GM10248 (cell line): ENCODE data around the gene ZNF677.
"Not testable (repeated sequence)": the region's sequence is repeated elsewhere in the genome, so short reads cannot be mapped to it uniquely, and the experiment has no call there.

Experiments used
- CTCF ChIA-PET: fragments of 300-600 bp; sonication (Branson Sonifier 250); formaldehyde crosslinking; extraction: SDS; loops from one replicate; lab custom pipeline; 2021; ENCODE audit warnings: antibody characterized with exemption; lab: Yijun Ruan, JAX
- POLR2A ChIA-PET: fragments of 350-650 bp; sonication (Branson Sonifier 250); formaldehyde crosslinking; extraction: SDS; loops from one replicate; lab custom pipeline; 2020; ENCODE audit warnings: antibody characterized with exemption; lab: Yijun Ruan, JAX
- DNase-seq: peaks from one replicate; pipeline ENCODE4 v3.0.0; 2012; ENCODE audit errors: extremely low spot score
- TF ChIP-seq, protein P1 (sequence below): IDR thresholded peaks from 2 replicates; pipeline ENCODE4 v1.5.1; 2012; ENCODE audit warnings: mild to moderate bottlenecking, low read depth; ENCODE audit errors: extremely low read depth, missing control alignments, control extremely low read depth

Gene ZNF677

DNA sequence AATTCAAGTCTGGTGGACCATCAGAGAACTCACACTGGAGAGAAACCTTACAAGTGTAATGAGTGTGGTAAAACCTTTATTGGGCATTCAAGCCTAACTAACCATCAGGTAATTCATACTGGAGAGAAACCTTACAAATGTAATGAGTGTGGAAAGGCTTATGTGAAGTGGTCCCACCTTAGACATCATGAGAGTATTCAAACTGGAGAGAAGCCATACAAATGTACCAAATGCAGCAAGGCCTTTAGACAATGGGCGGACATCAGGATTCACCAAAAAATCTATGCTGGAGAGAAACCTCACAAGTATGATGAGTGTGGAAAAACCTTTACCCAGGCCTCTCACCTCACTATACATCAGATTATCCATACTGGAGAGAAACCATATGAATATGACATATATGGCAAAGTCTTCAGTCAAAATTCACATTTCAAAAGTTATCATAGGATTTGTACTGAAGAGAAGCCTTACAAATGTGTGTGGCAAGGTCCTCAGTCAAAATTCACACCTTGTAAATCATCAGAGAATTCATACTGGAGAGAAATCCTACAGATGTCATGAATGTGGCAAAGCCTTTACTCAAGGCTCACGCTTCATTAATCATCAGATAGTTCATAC lies 41.9 kb downstream of the ZNF677 start:
- TF ChIP-seq, protein P1, sequence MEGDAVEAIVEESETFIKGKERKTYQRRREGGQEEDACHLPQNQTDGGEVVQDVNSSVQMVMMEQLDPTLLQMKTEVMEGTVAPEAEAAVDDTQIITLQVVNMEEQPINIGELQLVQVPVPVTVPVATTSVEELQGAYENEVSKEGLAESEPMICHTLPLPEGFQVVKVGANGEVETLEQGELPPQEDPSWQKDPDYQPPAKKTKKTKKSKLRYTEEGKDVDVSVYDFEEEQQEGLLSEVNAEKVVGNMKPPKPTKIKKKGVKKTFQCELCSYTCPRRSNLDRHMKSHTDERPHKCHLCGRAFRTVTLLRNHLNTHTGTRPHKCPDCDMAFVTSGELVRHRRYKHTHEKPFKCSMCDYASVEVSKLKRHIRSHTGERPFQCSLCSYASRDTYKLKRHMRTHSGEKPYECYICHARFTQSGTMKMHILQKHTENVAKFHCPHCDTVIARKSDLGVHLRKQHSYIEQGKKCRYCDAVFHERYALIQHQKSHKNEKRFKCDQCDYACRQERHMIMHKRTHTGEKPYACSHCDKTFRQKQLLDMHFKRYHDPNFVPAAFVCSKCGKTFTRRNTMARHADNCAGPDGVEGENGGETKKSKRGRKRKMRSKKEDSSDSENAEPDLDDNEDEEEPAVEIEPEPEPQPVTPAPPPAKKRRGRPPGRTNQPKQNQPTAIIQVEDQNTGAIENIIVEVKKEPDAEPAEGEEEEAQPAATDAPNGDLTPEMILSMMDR = no peak
- no peak for DNase-seq
- CTCF ChIA-PET = no interaction called here
- POLR2A ChIA-PET = no interaction called here

DNA sequence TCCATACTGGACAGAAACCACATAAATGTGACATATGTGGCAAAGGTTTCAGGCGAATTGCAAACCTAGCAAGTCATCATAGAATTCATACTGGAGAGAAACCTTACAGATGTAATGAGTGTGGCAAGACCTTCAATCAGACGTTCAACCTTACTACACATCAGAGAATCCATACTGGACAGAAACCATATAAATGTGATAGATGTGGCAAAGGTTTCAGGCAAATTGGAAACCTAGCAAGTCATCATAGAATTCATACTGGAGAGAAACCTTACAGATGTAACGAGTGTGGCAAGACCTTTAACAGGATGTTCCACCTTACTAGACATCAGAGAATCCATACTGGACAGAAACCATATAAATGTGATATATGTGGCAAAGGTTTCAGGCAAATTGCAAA lies 43.1 kb downstream of the ZNF677 start:
- CTCF ChIA-PET, POLR2A ChIA-PET, DNase-seq: not testable (repeated sequence)

DNA sequence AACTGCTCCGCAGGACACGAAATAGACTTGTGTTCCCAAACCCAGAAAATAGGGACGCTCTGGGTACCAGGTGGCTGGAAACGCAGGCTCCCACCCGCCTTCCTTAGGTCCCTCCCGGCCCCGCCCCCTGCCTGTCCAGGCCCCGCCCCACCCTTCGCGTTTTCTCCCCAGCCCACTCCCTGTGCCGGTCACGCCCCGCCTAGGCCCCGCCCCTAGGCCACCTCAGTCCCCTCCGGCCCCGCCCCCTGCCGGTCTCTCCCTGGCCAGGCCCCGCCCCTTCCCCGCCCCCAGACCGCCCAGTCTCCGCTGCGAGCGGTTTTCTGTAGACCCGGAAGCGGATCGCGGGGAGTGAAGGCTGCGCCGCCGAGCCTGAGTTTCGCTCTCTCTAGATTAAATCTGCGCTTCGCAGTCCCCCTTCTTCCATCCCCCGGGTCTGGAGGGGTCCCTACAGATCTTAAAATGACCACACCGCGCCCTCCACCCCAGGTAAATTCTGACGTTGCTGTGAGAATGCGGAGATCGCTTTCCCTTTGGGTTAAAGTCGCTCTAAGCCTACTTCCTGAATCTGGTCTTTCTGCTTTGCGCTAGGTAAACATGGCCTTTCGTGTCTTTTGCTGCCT lies 57.8 kb downstream of the ZNF677 start:
- CTCF ChIA-PET = no interaction called here

DNA sequence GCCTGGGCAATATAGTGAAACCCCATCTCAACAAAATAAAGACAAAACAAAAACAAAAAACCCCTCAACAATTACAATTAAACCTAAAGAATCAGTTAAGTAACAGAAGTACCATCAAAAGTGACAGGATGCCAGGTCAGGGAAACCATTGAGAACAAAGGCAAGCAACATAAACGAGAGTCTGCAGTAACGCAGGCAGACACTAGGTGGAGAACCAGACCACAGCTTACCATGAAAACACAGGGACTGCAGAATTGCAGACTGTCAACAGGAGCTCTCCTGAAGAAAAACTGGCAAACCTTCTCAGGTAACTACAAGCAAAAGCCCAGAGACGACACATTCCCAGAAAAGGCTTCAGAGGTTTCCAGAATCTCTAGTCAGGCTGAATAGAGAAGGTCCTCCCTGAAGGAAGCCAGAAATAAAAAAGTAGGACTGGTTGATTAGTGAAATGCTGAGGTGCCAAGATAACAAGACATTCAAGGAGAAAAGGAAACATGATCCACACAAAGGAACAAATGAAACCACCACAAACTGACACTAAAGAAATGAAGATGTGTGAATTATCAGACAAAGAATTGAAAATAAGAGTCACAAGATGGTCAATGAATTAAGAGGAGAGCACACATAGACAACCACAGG lies 59.3 kb downstream of the ZNF677 start:
- CTCF ChIA-PET = interaction anchor here (0.7 to 1.6 kb wide), 10 partner anchors 8 to 1071 kb away, joined by 3 to 4 read pairs (median 3); no protein-coding TSS in a partner anchor
- DNase-seq = peak; percentile 66
- TF ChIP-seq, protein P1 = peak; percentile 90
- POLR2A ChIA-PET = no interaction called here

More for the DNA sequence above, 57.8 kb downstream of the ZNF677 start:
- TF ChIP-seq, protein P1 = no peak
- peak; percentile 99 for DNase-seq
- POLR2A ChIA-PET = no interaction called here

DNA sequence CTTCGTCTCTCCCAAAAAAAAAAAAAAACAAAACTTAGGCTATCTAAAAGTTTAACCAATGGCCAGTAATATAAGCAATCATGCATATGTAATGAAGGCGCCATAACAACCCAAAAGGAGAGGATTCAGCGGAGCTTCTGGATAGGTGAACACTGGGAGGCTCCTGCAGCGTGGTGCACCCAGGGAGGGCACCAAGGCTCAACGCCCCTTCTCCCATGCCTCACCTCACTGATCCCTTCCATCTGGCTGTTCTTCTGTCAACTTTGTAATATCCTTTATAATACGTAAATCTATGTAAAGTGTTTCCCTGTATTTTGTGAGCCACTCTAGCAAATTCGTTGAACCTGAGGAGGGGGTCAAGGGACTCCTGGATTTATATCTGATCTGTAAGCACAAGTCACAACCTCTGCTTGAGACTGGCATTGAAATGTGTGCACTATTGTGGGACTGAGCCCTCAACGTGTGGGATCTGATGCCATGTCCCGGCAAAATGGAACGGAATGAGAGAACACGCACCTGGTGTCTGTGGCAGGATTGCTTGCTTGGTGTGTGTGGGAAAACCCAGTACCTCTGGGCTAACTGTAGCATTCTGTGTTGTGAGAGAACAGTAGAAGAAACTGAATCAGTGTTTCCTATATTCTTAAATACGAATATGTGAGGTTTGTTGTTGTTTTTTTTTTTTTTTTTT lies 61.0 kb downstream of the ZNF677 start:
- ChIA-PET POLR2A (no interaction called here), CTCF (no interaction called here)
- DNase-seq = no peak
- TF ChIP-seq, protein P1 = no peak

DNA sequence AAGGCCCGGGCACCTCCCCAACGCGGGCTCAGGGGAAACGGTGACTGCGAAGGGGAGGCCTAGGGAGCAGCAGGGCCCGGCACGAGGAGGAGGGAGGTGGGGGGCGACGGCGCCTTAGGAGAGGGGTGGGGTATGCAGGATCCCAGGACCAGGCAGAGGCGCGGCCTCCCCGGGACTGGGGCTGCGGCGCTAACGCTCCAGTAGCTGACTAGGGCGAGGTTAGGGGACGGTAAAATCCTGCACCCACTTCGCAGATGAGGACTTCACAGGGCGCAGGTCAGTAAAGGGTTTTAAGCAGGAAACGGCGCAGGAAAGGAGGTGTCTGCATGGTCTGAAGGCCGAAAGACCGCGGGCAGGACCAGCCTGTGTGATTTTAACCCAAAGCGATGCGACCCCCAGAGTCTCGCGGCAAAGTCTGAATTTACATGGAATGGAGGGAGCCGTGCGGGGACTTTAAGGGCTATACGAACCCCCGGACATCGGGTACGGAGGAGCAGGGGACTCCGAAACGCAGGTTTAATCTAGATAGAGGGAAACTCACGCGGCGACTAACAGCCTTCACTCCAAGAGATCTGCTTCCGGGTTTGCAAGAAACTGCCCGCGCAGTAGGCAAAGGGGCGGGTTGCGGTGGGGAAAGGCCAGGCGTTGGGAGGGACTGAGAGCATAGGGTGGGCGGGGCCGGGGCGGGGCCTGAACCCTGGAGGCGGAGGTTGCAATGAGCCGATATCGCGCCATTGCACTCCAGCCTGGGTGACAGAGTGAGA lies 61.7 kb downstream of the ZNF677 start, which contains the start of gene ZNF665:
Gene ZNF665, minus strand, starts transcription at position 588 of the 764 bp plus-strand sequence. CDS start 10,460 bp downstream, outside the sequence.
- TF ChIP-seq, protein P1 = no peak
- ChIA-PET CTCF (no interaction called here), POLR2A (no interaction called here)
- DNase-seq = peak; percentile 82
